Kidney epithelial cell (primary cell): ENCODE measurements around the gene OR2B2. TPM values are rescaled to one million over a fixed set of nuclear protein-coding genes. Genes with fewer than 3 reads are reported as not detected.

Experiments used
- DNase-seq: peaks from one replicate; pipeline ENCODE4 v3.0.0-alpha.2; 2010; ENCODE audit warnings: low read depth
- H3K27me3 ChIP-seq: 2 replicates; pipeline ENCODE4 v1.6.0; 2011; ENCODE audit warnings: low read length; ENCODE audit not compliant: control insufficient read depth, insufficient read depth
- H3K36me3 ChIP-seq: 2 replicates; pipeline ENCODE4 v1.5.1; 2011; ENCODE audit warnings: low read length; ENCODE audit not compliant: control insufficient read depth, insufficient read depth
- H3K4me3 ChIP-seq: 2 replicates; pipeline ENCODE4 v1.5.1; 2011; ENCODE audit warnings: low read depth, mild to moderate bottlenecking, control low read depth, low read length
- CTCF ChIP-seq: IDR thresholded peaks from 2 replicates; pipeline ENCODE4 v1.5.1; 2011; ENCODE audit warnings: mild to moderate bottlenecking, moderate library complexity, low read length, control low read depth, inconsistent platforms; ENCODE audit not compliant: insufficient read depth, poor library complexity, severe bottlenecking
- total RNA-seq: library from RNA; depleted of rRNA; stranded (reverse); fragments of >200 nt; gene quantifications from 2 replicates; pipeline ENCODE4 v1.2.3, GENCODE V29; 2015

Gene OR2B2
- total RNA-seq, 1 donor from 2014 or later = not detected

GRCh38 chr6:27862396-27863066, 49.7 kb downstream of the OR2B2 start:
- Histone ChIP-seq H3K27me3 (no peaks in the 10 kb centered on the region), H3K4me3 (no peak overlapping the region), H3K36me3 (no peaks in the 10 kb centered on the region)
- DNase-seq = no peak
- TF ChIP-seq CTCF = no peak

GRCh38 chr6:27861861-27862260, 50.3 kb downstream of the OR2B2 start:
- no peak for TF ChIP-seq CTCF
- H3K27me3 ChIP-seq = no peaks in the 10 kb centered on the region
- DNase-seq = no peak
- no peaks in the 10 kb centered on the region for H3K36me3 ChIP-seq
- H3K4me3 ChIP-seq = no peak overlapping the region

GRCh38 chr6:27861276-27861840, 50.8 kb downstream of the OR2B2 start:
- TF ChIP-seq CTCF = no peak
- Histone ChIP-seq H3K4me3 (no peak overlapping the region), H3K36me3 (no peaks in the 10 kb centered on the region), H3K27me3 (no peaks in the 10 kb centered on the region)
- no peak for DNase-seq

Other genes starting within 250 kb of the OR2B2 start
- not detected in 2 replicates for gene OR2B6, start 44.8 kb upstream of the OR2B2 start, total RNA-seq
- 15.4 and 16.8 TPM in 2 replicates for gene ZNF165, start 168.2 kb upstream of the OR2B2 start, total RNA-seq
- 6.4 and 10.5 TPM in 2 replicates for gene ZSCAN16, start 212.2 kb upstream of the OR2B2 start, total RNA-seq
- gene ZKSCAN8, start 229.5 kb upstream of the OR2B2 start, total RNA-seq = 16.4 and 17.9 TPM in 2 replicates